Measurements from ENCODE around the gene ACSM5.

Gene ACSM5

DNA sequence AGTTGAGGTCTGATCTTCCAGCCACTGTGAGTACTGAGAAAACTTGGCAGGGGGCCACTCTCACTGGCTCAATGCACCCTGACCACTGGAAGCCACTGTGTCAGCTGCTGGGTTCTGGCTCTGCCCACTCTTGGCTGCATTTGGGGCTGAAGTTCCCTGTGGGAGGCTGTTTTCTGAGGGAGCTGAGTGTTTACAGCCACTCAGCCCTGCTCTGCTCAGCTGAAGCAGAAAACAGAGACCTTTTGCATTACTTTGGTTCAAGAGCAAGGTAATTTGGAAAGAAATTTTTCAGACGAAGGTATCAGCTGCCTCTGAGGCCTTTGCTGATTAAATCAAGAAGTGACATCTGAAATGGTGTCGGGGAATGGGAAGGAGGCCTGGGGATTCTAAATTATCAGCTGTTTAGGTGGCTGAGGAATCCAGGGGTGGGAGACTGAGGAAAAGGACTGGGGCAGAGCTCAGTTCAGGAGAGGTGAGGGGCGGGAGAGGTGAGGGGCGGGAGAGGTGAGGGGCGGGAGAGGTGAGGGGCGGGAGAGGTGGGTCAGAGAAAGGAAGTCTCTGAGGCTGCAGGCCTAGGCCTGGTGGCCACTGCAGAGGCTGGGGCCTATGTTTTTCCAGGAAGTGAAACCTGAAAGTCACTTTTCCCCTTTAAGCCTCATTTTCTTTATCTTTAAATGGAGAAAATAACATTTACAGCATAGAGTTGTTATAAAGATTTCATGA, at the start of gene ACSM5:
ACSM5 (plus strand) TSS at position 137 of the 723 bp plus-strand sequence. CDS start 1,951 bp downstream, outside the sequence.
- no peak for DNase-seq

GRCh38 chr16:20359997-20360396, 49.3 kb upstream of the ACSM5 start:
- no peak for DNase-seq

GRCh38 chr16:20363191-20363590, 46.1 kb upstream of the ACSM5 start:
- no peak for DNase-seq

GRCh38 chr16:20364051-20364450, 45.3 kb upstream of the ACSM5 start:
- DNase-seq = no peak

- DNase-seq = no peak
Measured at GRCh38 chr16:20369452-20370054, 39.8 kb upstream of the ACSM5 start.

- DNase-seq = no peak
Measured at GRCh38 chr16:20372701-20373100, 36.6 kb upstream of the ACSM5 start.

- DNase-seq = no peak
Measured at GRCh38 chr16:20377181-20377580, 32.2 kb upstream of the ACSM5 start.

DNA sequence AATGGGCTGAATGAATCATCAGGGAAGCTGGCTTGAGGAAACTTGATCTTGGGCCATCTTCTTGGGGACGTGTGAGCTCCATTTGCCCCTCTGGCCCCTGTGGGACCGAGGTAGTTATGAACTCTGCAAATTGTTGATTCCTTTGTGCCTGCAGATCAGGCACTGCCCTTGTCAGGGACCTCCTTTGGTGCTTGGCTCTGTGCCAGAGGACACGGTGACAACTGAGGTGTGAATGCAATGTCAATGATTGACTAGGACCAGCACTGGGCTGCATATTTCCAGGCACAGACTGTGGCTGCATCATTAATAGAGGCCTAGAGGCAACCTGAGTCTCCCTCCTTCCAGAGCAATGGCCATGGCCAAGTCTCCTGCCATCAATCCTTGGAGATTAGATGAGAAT, 28.6 kb upstream of the ACSM5 start:
- no peak for DNase-seq

GRCh38 chr16:20382202-20382948, 27.0 kb upstream of the ACSM5 start:
- no peak for DNase-seq

DNA sequence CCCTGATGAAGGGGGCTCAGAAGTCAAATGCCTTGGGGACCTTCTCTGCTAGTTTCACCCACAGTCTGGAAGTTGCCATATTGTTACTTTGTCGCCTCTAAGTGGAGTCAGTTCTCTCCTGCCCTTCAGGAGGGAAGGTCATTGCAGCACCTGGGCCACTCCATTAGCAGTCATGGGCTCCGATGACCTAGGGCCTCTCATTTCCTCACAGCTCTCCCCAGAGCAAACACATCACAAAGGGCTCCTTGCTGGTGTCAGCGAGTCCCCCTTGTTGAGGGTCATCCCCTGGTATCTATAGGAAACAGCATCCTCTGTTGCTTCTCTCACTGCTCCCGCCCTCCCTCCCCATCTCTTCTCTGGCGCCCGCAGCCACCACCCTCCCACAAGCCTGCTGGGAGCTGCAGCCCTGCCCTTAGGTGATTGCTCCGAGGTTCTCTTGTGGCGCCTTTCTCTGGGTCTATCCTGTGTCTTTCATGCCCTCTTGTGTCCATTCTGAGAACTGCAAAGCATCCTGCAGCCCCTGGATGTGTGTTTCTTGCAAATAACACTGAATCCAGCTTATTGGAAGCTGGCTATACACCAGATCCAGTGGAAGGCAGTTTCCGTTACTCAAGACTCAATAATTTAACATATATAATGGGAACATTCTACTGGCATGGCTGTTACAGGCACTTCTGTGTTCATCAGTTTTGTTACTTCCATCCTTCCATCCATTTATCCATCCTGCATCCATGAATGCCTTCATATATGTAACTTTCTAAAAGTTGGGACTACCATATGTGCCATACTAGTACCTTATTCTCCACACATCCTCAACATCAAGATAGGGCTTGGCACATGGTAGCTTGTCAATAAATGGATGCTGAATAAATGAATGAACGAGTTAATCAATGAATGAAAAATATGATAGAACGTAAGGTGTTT, 26.0 kb upstream of the ACSM5 start:
- DNase-seq = peak; percentile 78

GRCh38 chr16:20385844-20386832, 23.2 kb upstream of the ACSM5 start:
- peak; percentile 3 for DNase-seq

DNA sequence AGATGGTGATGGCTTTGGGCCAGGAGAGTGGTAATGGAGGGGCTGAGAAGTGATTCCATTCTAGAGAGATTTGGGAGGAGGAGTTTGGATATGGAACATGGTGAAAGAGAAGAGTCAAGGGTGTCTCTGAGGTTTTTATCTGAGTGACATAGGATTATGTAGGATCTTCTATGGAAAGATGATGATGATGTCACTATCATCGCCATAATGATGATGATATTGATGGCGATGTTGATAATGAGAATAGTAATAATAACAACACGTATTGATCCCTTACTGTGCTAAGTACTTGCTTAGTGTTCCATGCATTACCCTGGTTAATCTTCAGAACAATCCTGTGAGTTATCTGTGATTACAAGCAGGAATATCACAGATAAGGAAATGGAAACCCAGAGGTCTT, 21.4 kb upstream of the ACSM5 start:
- DNase-seq = no peak

- DNase-seq = no peak
Measured at GRCh38 chr16:20388854-20389253, 20.5 kb upstream of the ACSM5 start.

GRCh38 chr16:20391045-20391444, 18.3 kb upstream of the ACSM5 start:
- DNase-seq = no peak

DNA sequence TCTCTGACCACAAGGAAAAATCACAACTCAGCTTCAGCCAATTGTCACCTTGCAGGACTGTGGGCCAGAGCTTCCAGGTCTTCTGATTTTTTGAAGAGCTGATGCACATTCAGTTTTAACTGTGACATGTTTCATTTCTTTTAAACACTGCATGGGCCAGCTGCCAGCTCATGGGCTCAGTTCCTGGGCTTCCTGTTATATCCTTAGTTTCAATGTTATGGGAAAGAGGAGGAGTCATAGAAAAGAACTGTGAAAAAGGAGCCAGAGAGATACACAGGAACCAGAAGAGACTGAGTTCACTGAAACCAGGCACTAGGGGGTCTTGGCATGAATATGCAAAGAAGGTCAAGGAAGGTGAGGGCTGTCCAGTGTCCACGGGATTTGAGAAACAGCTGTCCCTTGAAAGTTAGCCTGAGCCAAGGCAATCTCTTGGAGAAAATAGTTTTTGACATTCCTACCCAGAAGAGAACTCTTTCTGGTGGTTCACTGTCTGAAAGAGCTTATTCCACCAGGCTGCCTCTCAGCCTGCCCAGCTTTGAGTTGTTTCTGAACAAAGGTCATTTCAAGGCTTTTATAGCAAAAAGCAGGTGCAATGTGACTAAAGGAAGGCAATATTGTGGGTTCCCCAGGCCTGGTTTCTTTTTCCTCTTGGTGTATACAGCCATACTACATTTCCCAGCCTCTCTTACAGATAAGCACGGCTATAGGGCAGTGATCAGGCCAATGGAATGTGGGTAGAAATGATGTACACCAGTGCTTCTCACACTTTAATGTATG, 15.3 kb upstream of the ACSM5 start:
- DNase-seq = no peak

DNA sequence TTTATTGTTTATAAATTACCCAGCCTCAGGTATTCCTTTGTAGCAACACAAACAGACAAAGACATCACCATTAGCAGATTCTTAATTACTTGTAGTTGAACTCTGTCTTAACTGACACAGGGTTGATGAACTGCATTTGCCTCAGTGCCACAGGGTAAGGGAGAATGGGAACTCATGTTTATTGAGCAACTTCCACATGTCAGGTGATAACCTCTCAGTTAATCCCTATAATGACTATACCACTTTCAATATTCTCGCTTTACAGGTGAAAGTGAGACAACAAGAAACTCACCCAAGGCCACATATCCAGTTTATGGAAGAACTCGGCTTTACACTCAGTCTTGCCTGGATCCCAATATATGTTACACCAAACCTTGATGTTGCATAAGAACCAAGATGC, 13.4 kb upstream of the ACSM5 start:
- DNase-seq = no peak

- no peak for DNase-seq
Measured at GRCh38 chr16:20396846-20397467, 12.4 kb upstream of the ACSM5 start.

GRCh38 chr16:20397468-20398074, 11.8 kb upstream of the ACSM5 start:
- no peak for DNase-seq

DNA sequence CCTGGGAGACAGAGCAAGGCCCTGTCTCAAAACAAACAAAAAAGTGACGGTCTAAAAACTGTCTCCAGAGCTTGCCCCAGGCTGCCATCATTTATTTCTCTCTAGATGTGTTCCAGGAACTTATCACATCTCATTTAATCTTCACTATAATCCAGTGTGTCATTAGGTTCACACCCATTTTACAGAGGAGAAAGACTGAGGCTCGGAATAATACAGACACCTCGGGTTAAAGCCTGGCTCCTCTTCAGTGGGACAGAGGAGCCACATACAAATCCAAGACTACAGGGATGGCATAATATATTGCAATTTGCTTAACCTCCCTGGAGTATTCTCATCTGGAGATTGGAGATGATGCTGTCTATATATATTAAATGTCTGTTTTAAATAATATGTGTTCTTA, 10.7 kb upstream of the ACSM5 start:
- DNase-seq = no peak

DNA sequence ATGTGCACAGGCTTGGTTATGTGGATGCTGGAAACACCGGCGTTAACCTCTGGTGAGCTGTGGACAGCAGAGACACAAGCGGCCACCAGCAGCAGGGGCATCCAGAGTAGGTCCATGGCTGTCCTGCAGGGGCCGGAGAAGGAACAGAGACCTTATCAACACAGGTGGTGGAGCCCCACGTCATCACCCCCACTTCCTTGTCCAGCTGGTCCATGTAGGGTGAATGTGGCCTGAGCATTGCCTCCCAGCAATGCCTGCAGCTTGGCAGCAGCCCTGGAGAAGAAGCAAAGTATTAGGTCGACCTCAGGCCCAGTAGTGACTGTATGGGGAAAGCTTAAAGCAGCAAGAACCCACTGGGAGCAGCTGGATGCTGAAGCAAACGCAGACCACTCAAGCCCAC, 10.1 kb upstream of the ACSM5 start:
- DNase-seq = no peak

All from DMS153 (cell line).